Measurements from ENCODE around the gene TMUB1.
"Not testable (repeated sequence)": the region's sequence is repeated elsewhere in the genome, so short reads cannot be mapped to it uniquely, and the experiment has no call there.

The TMUB1 gene

DNA sequence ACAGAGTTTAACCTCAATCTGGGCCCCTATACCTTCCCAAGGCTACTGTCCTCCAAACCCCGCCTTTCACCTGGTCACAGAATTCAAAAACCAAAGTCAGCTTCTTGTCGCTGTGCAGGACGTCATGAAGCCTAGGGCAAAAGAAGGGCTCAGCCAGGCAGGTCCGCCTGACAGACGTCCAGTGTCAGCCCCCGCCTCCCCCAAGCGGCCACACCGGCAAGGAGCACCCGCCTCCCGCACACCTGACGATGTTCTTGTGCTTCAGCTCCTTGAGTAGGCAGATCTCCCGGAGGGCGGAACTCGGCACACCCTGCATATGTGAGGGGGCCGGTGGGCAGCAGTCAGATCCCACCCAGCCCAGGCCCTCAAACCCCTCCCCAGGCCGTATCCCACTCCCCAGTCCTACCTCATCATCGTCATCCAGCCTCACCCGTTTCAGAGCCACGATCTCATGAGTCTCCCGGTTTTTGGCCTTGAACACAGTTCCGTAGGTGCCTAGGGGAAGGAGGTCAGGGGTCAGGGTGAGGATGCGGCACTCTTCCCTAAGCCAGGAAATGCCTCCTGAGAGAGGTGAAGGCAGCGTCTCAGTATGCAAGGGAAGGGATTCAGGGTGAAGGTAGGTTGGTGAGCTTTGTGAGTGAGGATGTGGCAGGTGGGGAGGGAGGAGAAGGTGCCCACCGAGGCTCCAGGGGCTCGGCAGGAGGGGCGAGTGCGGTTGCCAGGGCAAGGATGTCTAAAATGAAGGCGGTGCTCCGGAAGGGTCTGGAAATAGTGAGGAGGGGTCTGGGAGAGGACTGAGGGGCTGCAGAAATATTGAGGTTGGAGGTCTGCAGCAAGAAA, 26.4 kb downstream of the TMUB1 start:
- DNase-seq (ENCODE audit: low read depth in 2 of 2) = no peak

DNA sequence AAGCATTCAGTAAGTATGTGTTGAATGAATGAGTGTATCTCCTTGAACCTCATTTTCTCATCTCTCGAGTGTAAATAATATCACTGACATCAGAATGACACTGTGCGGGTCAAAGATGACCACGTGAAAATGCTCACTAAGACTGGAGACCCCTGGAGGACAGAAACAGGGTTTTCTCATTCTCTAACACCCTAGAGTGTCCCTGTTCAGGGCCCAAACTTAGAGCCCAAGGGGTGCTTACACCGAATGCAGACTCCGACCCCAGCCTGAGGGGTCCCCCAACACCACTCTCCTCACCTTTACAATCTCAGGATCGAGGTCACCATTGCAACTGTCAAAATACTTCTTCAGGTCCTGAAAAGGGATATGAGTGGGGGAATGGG, 27.0 kb downstream of the TMUB1 start:
- DNase-seq (ENCODE audit: low read depth in 2 of 2) = no peak

DNA sequence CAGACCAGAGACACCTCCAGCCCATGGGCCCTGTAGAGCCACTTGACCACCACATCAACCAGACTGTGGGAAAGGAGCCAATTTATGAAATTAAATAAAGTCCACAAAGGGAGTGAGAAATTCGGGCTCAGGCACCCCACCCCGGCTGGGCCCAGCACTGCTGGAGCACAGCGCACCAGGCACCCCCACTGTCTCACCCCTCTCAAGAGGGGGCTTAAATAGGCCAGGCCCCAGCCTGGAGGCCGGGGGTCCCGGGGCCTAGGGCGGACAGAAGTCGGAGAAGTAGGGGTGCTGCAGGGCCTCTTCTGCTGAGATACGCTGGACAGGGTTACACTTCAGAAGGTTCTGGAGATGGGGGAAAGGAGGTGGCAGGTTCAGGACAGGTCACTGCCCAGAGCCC, 29.5 kb downstream of the TMUB1 start:
- DNase-seq (ENCODE audit: low read depth in 2 of 2) = no peak

DNA sequence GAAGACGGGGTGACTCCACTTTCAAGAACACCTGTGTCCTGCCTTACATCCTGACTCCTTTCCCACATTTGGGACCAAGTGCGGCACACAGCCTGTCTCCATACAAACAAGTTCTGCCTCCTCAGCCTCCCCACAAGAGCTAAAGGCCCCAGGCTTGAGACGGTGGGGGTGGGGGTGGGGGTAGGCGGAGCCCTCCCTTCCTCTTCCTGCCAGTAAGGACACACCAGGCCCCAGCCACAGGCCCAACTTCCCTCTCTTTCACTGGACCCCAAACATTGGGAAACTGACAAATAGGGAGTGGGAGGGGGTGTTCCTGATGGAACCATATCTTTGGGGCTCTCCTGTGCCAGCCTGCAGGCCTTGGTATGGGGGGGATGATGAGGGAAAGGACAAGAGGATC, 30.2 kb downstream of the TMUB1 start:
- no peak for DNase-seq (ENCODE audit: low read depth in 2 of 2)

DNA sequence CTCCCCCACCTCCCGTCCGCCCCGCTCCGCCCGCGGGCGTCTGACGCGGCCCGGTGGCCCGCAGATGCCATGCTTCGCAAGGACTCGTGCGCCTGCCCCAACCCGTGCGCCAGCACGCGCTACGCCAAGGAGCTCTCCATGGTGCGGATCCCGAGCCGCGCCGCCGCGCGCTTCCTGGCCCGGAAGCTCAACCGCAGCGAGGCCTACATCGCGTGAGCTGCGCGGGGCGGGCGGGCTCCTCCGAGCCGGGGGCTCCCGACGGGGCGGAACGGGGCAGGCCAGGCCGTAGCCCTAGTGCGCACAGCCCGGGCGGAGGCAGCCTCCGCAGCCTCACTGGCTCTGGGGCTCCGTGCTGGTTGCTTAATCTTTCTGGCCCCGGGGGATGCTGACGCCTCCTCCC, 32.2 kb downstream of the TMUB1 start:
- peak in 1 of 2 donors; percentile 49 for DNase-seq (ENCODE audit: low read depth in 2 of 2)

DNA sequence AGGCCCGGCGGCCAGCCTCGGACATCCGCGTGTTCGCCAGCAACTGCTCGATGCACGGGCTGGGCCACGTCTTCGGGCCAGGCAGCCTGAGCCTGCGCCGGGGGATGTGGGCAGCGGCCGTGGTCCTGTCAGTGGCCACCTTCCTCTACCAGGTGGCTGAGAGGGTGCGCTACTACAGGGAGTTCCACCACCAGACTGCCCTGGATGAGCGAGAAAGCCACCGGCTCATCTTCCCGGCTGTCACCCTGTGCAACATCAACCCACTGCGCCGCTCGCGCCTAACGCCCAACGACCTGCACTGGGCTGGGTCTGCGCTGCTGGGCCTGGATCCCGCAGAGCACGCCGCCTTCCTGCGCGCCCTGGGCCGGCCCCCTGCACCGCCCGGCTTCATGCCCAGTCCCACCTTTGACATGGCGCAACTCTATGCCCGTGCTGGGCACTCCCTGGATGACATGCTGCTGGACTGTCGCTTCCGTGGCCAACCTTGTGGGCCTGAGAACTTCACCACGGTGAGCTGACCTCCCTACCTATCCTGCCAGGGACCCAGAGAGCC, 34.3 kb downstream of the TMUB1 start:
- no peak for DNase-seq (ENCODE audit: low read depth in 2 of 2)

DNA sequence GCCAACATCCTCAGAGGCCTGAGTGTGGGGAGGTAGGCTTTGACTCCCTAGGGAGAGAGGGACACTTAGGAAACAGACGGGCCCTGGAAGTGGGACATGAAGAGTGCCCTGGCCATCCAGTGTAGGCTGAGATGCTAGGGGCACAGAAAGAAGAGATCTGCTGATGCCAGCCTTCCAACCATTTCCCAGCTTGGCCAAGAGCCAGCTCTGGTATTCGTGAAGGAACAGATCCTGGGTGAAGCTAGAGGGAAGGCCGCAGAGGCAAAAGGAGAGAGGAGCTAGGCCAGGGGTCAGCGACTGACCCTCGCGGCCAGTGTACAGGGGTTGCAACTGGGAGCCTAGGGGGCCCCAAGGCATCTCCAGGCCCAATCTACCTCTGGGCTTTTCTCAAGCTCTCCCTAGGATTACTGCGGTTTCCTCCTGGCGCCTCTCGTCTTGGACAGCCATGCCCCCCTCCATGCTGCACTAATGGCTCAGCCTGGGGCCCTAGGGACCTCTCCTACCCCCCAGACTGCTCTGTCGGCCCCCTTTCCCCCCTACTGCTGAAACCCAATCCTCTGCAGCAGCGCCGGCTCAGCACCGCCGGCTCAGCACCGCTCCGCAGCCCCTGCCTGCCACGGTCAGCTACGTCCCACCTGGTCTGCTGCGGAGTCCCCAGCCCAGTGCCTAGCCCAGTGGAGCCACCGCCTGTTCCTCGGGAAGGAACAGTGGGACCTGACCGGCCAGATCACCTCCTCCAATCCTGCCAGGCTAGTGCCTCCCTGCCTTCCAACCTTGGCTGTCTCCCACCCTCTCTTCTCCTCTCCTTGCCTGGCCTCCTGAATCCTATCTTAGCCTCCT, 35.1 kb downstream of the TMUB1 start, which contains the start of gene ASIC3:
Gene ASIC3, plus strand, starts transcription at position 556 of the 840 bp plus-strand sequence. CDS start 355 bp downstream, outside the sequence.
- DNase-seq (ENCODE audit: low read depth in 2 of 2) = no peak

DNA sequence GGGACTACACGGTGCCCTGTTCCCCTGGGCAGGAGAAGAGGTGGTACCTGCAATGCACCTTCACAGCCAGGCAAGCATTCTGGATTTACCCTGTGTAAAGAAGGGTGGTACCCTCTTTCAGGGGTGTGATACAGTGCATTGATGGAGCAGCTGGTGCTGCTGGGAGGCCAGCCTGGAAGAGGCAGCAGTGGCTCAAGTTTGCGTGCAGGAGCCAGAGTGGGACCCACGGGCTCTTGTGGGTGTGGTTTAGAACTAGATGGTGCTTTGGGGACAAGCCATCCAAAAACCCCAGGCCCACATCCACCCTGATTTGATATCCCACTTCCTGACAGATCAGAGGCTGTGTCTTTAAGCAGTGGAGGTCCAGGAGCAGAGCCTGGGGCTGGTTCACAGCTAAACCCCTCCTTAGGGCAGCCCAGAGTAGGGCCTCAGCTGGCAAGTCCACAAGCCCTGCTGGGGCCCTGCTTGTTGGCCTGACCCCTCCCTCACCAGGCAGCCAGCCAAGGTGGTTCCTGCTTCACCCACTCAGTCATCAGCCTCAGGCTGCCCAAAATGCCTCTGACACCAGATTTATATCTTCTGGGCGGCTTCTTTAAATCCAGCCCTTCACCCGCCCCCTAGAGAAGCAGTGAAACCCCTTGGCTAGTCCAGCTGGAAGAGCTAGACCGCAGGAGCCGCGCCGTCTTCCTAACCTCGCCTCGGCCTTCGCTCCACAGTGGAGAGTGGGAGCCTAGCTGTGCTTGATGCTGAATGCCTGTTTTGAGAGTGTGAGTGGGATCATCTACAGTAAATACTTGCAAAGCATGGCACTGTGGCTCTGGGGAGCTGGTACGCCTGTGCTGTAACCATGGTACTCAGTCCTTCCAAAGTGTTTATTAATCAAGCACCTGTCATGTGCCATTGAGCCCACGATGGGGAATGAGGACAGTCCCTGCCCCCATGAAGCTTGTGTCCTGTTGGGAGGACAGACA, 36.4 kb downstream of the TMUB1 start:
- no peak for DNase-seq (ENCODE audit: low read depth in 2 of 2)

DNA sequence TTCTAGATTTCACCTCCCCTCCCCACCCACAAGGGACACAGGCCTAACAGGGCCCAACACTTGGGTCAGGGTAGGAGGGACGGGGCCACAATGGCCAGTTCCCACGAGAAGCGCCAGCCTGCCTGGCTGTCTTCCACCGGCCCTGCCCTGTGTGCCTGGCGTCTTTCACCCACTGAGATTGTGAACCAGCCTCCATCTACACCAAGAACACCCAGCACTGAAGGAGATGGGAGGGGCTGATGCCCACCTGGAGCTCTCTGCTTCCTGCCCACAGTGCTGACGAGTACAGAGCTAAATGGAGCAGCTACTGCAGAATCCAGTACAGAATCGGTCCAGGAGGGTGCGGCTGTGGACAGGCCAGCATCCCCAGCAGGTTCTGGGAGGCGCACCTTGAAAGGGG, 37.3 kb downstream of the TMUB1 start:
- no peak for DNase-seq (ENCODE audit: low read depth in 2 of 2)

DNA sequence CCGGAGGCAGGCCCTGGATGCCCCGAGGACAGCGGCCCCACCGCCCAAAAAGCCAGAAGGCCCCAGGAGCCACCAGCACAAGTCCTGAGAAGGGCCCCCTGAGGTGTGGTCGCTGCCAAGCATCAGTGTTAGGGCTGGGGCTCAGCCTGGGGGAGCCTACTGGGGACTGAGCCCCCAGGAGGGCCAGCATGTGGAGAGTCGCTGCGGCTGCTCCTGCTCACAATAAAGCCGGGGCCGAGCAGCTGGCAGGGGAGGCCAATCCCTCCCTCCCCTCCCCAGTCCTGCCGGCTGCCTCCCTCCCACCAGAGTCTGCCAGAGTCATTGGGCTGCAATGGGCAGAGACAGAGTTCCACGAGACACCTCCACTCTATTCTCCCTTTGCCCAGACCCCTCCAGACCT, 38.0 kb downstream of the TMUB1 start:
- no peak for DNase-seq (ENCODE audit: low read depth in 2 of 2)

DNA sequence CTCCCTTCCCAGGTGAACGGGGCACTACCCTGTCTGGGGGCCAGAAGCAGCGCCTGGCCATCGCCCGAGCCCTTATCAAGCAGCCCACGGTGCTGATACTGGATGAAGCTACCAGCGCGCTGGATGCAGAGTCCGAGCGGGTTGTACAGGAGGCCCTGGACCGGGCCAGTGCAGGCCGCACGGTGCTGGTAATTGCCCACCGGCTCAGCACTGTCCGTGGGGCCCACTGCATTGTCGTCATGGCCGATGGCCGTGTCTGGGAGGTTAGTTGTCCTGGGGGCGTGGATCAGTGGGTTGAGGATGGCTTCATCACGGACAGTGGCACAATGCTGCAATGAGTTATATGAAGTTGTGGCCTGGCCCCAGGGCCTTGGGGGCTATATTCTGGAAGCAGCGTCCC, 39.3 kb downstream of the TMUB1 start:
- DNase-seq (ENCODE audit: low read depth in 2 of 2) = no peak

DNA sequence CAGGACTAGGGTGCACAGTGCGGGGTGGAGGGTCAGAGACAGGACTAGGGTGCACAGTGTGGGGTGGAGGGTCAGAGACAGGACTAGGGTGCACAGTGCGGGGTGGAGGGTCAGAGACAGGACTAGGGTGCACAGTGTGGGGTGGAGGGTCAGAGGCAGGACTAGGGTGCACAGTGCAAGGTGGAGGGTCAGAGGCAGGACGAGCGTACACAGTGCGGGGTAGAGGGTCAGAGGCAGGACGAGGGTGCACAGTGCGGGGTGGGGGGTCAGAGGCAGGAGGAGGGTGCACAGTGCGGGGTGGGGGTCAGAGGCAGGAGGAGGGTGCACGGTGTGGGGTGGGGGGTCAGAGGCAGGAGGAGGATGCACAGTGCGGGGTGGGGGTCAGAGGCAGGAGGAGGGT, 39.8 kb downstream of the TMUB1 start:
- DNase-seq (ENCODE audit: low read depth in 2 of 2) = not testable (repeated sequence)

DNA sequence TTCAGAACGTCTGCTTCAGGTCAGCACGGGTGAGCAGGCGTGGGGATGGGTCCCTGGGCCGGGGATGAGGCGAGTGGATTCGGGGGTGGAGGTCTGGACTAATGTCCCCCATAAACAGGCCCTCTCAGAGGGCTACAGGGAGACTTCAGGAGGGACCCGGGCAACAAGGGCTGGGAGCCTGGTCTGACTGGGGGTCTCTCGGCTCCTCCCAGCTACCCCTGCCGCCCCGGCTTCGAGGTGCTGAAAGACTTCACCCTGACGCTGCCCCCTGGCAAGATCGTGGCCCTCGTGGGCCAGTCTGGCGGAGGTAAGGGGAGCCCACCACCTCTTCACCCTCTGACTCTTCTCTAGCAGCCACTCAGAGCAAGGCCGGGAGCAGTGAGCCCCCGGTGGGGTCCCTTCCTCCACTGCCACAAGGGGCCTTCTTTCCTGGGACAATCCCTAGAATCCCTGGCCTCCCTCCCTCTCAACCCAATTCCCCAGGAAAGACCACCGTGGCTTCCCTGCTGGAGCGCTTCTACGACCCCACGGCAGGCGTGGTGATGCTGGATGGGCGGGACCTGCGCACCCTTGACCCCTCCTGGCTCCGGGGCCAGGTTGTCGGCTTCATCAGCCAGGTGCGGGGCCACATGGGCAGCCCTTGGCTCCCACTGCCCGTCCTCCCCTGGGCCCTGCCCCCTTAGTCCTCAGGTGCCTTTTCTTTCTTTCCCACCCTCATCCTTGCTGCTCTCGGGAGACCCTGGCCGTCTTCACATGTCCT, 42.5 kb downstream of the TMUB1 start:
- DNase-seq (ENCODE audit: low read depth in 2 of 2) = no peak

DNA sequence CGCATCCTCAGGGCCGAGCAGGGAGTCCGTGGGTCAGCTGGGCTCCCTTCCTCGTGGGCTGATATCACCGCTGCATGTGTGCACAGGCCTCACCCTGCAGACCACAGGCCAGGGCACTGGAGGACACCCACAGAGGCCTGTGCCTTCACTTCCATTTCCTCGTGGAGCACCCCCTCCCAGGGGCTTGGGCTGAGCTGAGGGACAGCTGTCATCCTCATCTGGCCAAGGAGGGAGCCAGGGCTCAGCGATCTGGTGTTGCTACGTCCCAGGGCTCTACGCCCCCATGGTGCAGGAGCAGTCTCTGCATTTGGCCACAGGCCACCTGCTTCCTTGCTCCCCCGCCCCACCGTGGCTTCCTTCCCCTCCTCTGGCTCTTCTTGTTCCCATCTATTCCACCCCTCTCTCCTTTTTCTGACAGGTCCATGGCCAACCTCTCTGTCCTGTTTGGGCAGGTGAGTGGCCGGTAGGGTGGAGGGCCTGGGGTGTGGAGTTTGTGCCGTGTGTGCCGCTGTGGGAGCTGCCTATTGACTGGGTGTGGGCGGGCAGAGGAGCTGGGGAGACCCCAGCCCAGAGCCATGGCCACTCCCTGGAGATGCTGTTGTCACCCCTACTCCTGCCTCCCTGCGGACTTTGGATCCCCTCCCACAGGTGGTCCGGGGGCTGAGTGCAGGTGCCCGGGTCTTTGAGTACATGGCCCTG, 43.3 kb downstream of the TMUB1 start:
- no peak for DNase-seq (ENCODE audit: low read depth in 2 of 2)

DNA sequence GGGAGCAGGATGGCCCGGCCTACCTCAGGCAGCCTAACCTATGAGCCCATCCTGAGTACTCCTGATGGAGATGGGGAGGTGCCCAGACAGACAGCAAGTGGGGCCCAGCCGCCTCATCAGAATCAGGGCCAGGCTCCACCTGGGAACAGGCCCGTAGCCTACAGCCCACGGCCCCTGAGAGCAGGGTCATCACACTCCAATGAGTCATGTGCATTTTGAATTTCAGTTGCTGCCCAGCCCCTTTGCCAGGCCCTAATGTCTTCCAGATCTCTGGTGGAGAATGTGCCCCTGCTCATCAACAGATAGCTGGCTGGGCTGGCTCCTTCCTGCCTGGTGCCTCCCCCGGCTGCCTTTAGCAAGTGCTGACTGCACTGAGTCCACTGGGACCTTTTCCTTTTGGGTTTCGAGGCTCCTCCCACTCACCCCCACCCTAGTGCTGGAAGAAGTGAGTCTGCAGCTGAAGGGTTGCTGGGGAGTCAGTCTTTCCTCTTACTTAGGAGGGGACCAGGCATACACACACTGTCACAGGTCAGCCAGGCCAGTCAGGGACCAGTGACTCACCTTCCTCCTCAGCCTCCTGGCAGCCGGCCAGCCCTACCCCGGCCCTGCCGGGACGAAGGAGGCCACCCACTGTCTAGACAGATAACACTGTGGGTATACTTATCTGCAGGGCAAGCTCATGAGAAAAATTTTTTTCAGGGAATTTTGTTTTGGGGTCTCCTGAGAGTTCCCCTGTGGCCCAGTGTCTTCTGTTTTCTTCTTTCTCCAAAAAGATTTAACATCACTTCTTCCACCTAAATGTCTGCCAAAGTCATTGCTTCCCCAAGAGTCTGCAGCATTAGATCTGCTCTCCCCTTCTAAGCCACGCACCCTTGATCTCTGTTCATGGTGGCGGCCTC, 44.1 kb downstream of the TMUB1 start:
- peak; percentile 70 to 76 for DNase-seq (ENCODE audit: low read depth in 2 of 2)

DNA sequence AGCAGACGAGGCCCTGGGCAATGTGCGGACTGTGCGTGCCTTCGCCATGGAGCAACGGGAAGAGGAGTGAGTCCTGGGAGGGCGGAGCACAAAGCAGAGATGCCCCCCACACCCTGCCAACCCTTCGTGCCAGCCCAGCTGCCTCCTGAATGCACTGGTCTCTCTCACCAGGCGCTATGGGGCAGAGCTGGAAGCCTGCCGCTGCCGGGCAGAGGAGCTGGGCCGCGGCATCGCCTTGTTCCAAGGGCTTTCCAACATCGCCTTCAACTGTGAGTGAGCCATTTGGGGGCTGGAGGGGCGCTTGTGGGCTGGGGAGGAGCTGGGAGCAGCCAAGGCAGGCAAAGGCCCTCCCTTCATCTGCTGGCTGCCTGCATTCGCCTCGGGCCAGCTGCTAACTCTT, 47.4 kb downstream of the TMUB1 start:
- no peak for DNase-seq (ENCODE audit: low read depth in 2 of 2)

DNA sequence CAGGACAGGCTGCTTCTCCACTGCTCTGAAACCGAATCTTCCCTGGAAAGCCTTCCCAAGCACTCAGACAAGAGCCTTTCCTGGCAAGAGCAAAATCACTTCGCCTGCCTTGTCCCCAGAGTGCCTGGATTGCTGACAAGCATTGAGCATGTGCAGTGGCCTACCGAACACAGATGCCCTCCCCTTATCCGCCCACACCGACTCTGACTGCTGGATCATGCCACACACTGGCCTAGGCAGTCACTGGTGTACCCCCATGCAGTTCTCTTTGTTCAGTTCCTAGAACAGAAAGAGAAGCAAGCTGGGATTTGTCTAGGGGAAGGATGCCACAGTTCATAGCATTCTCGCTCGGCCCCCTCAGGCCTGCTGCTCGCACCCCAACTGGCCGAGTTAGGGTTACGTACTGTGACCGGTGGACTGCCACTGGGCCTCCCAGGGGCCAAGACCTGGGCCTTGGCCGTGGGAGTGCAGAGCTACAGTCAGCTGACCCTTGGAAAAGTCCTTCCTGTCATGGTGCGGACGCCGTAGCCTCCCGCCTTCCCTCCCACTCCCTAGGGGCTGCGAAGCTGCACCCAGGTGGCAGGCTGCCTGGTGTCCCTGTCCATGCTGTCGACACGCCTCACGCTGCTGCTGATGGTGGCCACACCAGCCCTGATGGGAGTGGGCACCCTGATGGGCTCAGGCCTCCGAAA, 48.1 kb downstream of the TMUB1 start:
- DNase-seq (ENCODE audit: low read depth in 2 of 2) = no peak

DNA sequence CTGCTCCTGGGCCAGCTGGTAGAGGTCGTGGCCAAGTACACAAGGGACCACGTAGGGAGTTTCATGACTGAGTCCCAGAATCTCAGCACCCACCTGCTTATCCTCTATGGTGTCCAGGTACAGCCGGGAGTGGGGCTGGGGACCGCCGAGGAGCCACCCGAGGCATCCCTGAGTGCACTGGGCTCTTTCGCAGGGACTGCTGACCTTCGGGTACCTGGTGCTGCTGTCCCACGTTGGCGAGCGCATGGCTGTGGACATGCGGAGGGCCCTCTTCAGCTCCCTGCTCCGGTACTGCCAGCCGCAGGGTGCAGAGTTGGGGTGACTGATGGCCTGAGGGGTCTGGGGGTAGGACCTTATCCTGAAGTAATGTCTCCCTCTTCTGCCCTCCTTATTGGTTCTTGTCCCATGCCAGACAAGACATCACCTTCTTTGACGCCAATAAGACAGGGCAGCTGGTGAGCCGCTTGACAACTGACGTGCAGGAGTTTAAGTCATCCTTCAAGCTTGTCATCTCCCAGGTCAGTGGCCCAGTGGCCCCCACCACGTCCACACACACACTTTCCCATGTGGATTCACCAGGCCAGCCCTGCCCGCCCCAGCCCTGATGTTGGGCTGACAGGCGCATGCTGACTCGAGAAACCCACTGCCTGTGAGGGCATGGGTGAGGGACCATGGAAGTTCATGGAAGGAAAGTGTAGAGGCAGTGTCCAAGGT, 48.8 kb downstream of the TMUB1 start:
- DNase-seq (ENCODE audit: low read depth in 2 of 2) = no peak
